Ishikawa (cell line): ENCODE data around the gene STK39.

Experiments used
- CEBPB ChIP-seq: IDR thresholded peaks from 2 replicates; pipeline ENCODE4 v1.6.1; 2012
- CREB1 ChIP-seq: IDR thresholded peaks from 2 replicates; pipeline ENCODE4 v1.6.1; 2012; ENCODE audit warnings: low read depth
- EGR1 ChIP-seq: IDR thresholded peaks from 2 replicates; pipeline ENCODE4 v1.6.1; 2012
- EP300 ChIP-seq: IDR thresholded peaks from 2 replicates; pipeline ENCODE4 v1.6.1; 2012; ENCODE audit warnings: borderline replicate concordance
- FOXM1 ChIP-seq: IDR thresholded peaks from 2 replicates; pipeline ENCODE4 v1.6.1; 2012; ENCODE audit warnings: low read depth, borderline replicate concordance
- MAX ChIP-seq: IDR thresholded peaks from 2 replicates; pipeline ENCODE4 v1.6.1; 2012
- NFIC ChIP-seq: IDR thresholded peaks from 2 replicates; pipeline ENCODE4 v1.6.1; 2012
- RAD21 ChIP-seq: IDR thresholded peaks from 2 replicates; pipeline ENCODE4 v1.6.1; 2012; ENCODE audit warnings: low read depth
- TAF1 ChIP-seq: IDR thresholded peaks from 2 replicates; pipeline ENCODE4 v1.6.1; 2012; ENCODE audit warnings: low read depth, mild to moderate bottlenecking
- TCF12 ChIP-seq: IDR thresholded peaks from 2 replicates; pipeline ENCODE4 v1.6.1; 2012; ENCODE audit warnings: low read depth
- YY1 ChIP-seq: IDR thresholded peaks from 2 replicates; pipeline ENCODE4 v1.6.1; 2012; ENCODE audit warnings: low read depth
- ZBTB7A ChIP-seq: IDR thresholded peaks from 2 replicates; pipeline ENCODE4 v1.6.1; 2012; ENCODE audit warnings: low read depth
- TF ChIP-seq, protein P1 (sequence below): IDR thresholded peaks from 2 replicates; pipeline ENCODE4 v1.6.1; 2012; ENCODE audit warnings: low read depth, mild to moderate bottlenecking

DNA sequence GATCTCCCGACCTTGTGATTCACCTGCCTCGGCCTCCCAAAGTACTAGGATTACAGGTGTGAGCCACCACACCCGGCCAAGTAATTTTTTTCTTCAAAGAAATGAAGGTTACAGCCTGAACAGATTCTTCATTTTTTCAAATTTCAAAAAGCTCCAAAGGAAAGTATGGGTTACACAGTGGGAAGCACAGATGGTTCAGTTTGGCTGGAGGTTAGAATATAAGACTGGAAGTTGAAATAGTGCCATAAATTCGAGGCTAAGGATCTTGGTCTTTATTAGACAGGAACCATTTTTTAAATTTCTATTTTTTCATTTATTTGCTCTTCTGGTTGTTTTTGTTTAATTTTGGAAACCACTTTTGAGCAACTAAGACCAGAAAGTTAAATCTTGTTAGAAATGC is 120.0 kb downstream of the STK39 start:
- TF ChIP-seq, protein P1, sequence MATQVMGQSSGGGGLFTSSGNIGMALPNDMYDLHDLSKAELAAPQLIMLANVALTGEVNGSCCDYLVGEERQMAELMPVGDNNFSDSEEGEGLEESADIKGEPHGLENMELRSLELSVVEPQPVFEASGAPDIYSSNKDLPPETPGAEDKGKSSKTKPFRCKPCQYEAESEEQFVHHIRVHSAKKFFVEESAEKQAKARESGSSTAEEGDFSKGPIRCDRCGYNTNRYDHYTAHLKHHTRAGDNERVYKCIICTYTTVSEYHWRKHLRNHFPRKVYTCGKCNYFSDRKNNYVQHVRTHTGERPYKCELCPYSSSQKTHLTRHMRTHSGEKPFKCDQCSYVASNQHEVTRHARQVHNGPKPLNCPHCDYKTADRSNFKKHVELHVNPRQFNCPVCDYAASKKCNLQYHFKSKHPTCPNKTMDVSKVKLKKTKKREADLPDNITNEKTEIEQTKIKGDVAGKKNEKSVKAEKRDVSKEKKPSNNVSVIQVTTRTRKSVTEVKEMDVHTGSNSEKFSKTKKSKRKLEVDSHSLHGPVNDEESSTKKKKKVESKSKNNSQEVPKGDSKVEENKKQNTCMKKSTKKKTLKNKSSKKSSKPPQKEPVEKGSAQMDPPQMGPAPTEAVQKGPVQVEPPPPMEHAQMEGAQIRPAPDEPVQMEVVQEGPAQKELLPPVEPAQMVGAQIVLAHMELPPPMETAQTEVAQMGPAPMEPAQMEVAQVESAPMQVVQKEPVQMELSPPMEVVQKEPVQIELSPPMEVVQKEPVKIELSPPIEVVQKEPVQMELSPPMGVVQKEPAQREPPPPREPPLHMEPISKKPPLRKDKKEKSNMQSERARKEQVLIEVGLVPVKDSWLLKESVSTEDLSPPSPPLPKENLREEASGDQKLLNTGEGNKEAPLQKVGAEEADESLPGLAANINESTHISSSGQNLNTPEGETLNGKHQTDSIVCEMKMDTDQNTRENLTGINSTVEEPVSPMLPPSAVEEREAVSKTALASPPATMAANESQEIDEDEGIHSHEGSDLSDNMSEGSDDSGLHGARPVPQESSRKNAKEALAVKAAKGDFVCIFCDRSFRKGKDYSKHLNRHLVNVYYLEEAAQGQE, result no peak
- TF ChIP-seq RAD21, result no peak
- TF ChIP-seq ZBTB7A, result no peak
- TF ChIP-seq EP300, result no peak
- TF ChIP-seq CREB1, result no peak
- TF ChIP-seq EGR1, result no peak
- TF ChIP-seq TAF1, result no peak
- no peak for TF ChIP-seq FOXM1
- no peak for TF ChIP-seq MAX
- TF ChIP-seq NFIC, result no peak
- no peak for TF ChIP-seq YY1
- TF ChIP-seq CEBPB, result no peak
- TF ChIP-seq TCF12, result no peak
